ENCODE data around the gene MYLK2. TPM values are rescaled to one million over a fixed set of nuclear protein-coding genes. Genes with fewer than 3 reads are reported as not detected.

The MYLK2 gene
- total RNA-seq, 2 donors from 2014 or later: not detected

DNA sequence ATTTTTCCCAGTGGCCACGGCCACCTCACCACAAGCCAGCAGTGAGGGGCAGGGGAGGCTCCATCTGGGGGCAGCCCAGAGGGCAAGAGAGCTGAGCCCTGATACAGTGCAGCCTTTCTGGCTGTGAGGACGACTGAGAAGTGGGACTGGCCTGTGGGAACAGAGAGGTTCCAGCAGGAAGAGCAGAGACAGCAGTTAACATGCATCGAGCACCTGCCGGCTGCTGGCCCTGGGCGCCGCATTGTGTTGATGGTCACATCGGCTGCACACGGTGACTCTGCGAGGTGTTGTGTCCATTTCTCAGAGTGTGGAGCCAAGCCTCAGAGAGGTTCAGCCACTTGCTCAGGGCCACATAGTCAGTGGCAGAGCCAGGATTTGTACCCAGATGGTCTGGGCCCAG lies 16.4 kb downstream of the MYLK2 start:
- no peaks in the 10 kb centered on the region for H3K36me3 ChIP-seq
- no peaks in the 10 kb centered on the region for H3K27me3 ChIP-seq (replicated peaks; ENCODE audit: insufficient read depth)
- no peak for DNase-seq (ENCODE audit: low spot score)
- H3K27ac ChIP-seq: peak overlapping the region; percentile 9 to 99
- no peak for ATAC-seq (ENCODE audit: insufficient number of reproducible peaks, low FRiP score, low read depth)
- H3K4me1 ChIP-seq (ENCODE audit: control insufficient read depth in 1 of 2, low read depth in 2 of 2): peaks cover 29 to 59% of the 10 kb centered on the region in 2 donors
- no peaks in the 10 kb centered on the region for H3K9me3 ChIP-seq
- no peak overlapping the region for H3K4me3 ChIP-seq
- no peak for TF ChIP-seq CTCF (IDR thresholded peaks at IDR 0.05)

- TF ChIP-seq CTCF (IDR thresholded peaks at IDR 0.05): no peak
- peak overlapping the region; percentile 55 to 99 for H3K27ac ChIP-seq
Measured at GRCh38 chr20:31835977-31836852, 17.1 kb downstream of the MYLK2 start.

DNA sequence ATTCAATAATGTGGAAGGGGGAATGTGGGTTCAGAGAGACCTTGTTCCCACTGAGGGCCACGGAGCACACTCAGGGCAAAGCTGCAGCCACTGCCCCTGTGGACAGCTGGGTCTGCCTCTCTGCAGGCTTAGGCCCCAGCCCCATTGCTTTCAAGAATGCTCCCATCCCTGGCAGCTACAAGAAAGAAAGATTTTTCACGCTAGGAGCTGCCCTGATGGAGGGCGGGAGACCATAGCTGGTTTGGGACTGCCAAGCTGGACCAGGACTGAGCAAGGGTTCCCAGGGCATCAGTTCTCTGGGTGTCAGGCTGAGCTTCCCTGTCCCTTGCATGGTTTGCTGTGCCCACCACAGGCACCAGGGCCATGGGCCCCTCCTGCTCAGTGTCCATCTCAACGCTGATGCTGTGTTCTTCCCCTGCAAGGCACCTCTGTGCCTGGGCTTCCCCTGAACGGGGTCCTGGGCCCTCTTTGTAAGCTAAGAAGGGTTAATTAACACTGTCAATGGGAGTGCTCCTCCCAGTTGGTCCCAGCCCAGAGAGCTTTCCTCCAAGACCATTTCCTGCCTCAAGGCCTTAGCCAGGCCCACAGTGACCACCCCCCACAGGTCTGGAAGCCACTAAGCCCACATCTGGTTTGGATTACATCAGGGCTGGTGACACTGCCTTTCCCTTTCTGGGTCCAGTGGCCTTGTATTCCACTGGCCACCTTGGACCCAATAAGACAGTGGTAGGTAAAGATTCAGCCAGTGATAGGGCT lies 17.9 kb downstream of the MYLK2 start:
- TF ChIP-seq CTCF (IDR thresholded peaks at IDR 0.05): no peak
- DNase-seq (ENCODE audit: low spot score) (no peak), ATAC-seq (ENCODE audit: insufficient number of reproducible peaks, low FRiP score, low read depth) (no peak)
- Histone ChIP-seq H3K4me1 (ENCODE audit: control insufficient read depth in 1 of 2, low read depth in 2 of 2) (peaks cover 38 to 73% of the 10 kb centered on the region in 2 donors), H3K27ac (peak overlapping the region; percentile 55 to 99), H3K4me3 (no peak overlapping the region), H3K9me3 (no peaks in the 10 kb centered on the region), H3K36me3 (no peaks in the 10 kb centered on the region), H3K27me3 (replicated peaks; ENCODE audit: insufficient read depth) (no peaks in the 10 kb centered on the region)

More at GRCh38 chr20:31835977-31836852, 17.1 kb downstream of the MYLK2 start:
- ATAC-seq (ENCODE audit: insufficient number of reproducible peaks, low FRiP score, low read depth) (peak; percentile 81), DNase-seq (ENCODE audit: low spot score) (peak; percentile 87)
- Histone ChIP-seq H3K4me3 (no peak overlapping the region), H3K9me3 (no peaks in the 10 kb centered on the region), H3K36me3 (no peaks in the 10 kb centered on the region), H3K4me1 (ENCODE audit: control insufficient read depth in 1 of 2, low read depth in 2 of 2) (peaks cover 31 to 65% of the 10 kb centered on the region in 2 donors), H3K27me3 (replicated peaks; ENCODE audit: insufficient read depth) (no peaks in the 10 kb centered on the region)

- Histone ChIP-seq H3K36me3 (no peaks in the 10 kb centered on the region), H3K27me3 (replicated peaks; ENCODE audit: insufficient read depth) (no peaks in the 10 kb centered on the region), H3K9me3 (no peaks in the 10 kb centered on the region), H3K4me3 (no peak overlapping the region), H3K4me1 (ENCODE audit: control insufficient read depth in 1 of 2, low read depth in 2 of 2) (peaks cover 42 to 83% of the 10 kb centered on the region in 2 donors), H3K27ac (peak overlapping the region; percentile 55 to 99)
- DNase-seq (ENCODE audit: low spot score) (no peak), ATAC-seq (ENCODE audit: insufficient number of reproducible peaks, low FRiP score, low read depth) (no peak)
- no peak for TF ChIP-seq CTCF (IDR thresholded peaks at IDR 0.05)
Measured at GRCh38 chr20:31837896-31838397, 18.8 kb downstream of the MYLK2 start.
